H1 (cell line): ENCODE measurements around the gene MPP3. TPM values are rescaled to one million over a fixed set of nuclear protein-coding genes. Genes with fewer than 3 reads are reported as not detected.

Experiments
- CTCF ChIA-PET: fragments of 300-600 bp; sonication (Branson Sonifier 250); formaldehyde crosslinking; loops from one replicate; lab custom pipeline; 2021; ENCODE audit not compliant: partially characterized antibody; lab: Charles Lee
- POLR2A ChIA-PET: fragments of 300-600 bp; sonication (Branson Sonifier 250); formaldehyde crosslinking; loops from one replicate; lab custom pipeline; 2021; ENCODE audit warnings: inconsistent platforms; ENCODE audit not compliant: partially characterized antibody; lab: Charles Lee
- DNase-seq, 2 experiments: peaks; one replicate each; pipeline versions ENCODE4 v3.0.0 to v3.0.0-alpha.2; 2010 to 2022; ENCODE audit warnings: low spot score in 2 of 2, low read depth in 1 of 2, mixed read lengths in 1 of 2
- FAIRE-seq: peaks from 2 replicates; lab custom pipeline; 2011; peaks lifted over from hg19 to GRCh38; lab: Jason Lieb, UNC
- H2AFZ ChIP-seq: 2 replicates; pipeline ENCODE4 v1.8.1; 2012; ENCODE audit warnings: low read length, inconsistent platforms
- H2AK5ac ChIP-seq: 2 replicates; pipeline ENCODE4 v1.6.1; 2013; ENCODE audit warnings: low read depth, low read length
- H2BK120ac ChIP-seq: replicated peaks from 2 replicates; pipeline ENCODE3; 2013; ENCODE audit warnings: low read depth, low read length, inconsistent platforms
- H2BK12ac ChIP-seq: 2 replicates; pipeline ENCODE4 v1.6.1; 2013; ENCODE audit warnings: low read depth, low read length
- H2BK15ac ChIP-seq: 2 replicates; pipeline ENCODE4 v1.6.1; 2013; ENCODE audit warnings: low read length
- H2BK20ac ChIP-seq: 2 replicates; pipeline ENCODE4 v1.6.1; 2013; ENCODE audit warnings: low read length
- H2BK5ac ChIP-seq: 2 replicates; pipeline ENCODE4 v1.6.1; 2013; ENCODE audit warnings: low read depth, low read length
- H3K14ac ChIP-seq: 2 replicates; pipeline ENCODE4 v1.6.1; 2013; ENCODE audit warnings: inconsistent platforms; ENCODE audit not compliant: insufficient read length
- H3K18ac ChIP-seq: 2 replicates; pipeline ENCODE4 v1.6.1; 2013; ENCODE audit warnings: low read length; ENCODE audit errors: extremely low read depth
- H3K23ac ChIP-seq: 2 replicates; pipeline ENCODE4 v1.6.1; 2013; ENCODE audit warnings: inconsistent platforms; ENCODE audit not compliant: insufficient read length
- H3K23me2 ChIP-seq: 2 replicates; pipeline ENCODE4 v1.6.1; 2013; ENCODE audit warnings: low read depth, low read length
- H3K27ac ChIP-seq: 2 replicates; pipeline ENCODE4 v1.6.1; 2011; ENCODE audit warnings: low read depth, low read length, inconsistent platforms
- H3K27me3 ChIP-seq, 4 experiments: replicated peaks in 1 of 4; 1 replicate in 1 of 4; 2 replicates in 3 of 4; pipeline versions ENCODE4 v1.6.1 to v1.8.1; 2011 to 2013; ENCODE audit warnings: low read length in 3 of 4, mild to moderate bottlenecking in 3 of 4, inconsistent platforms in 2 of 4, mixed read lengths in 2 of 4, moderate library complexity in 1 of 4; ENCODE audit not compliant: control insufficient read depth in 3 of 4, insufficient read depth in 3 of 4; ENCODE audit errors: extremely low read depth in 1 of 4
- H3K36me3 ChIP-seq, 4 experiments: 2 replicates each; pipeline versions ENCODE4 v1.6.1 to v1.8.1; 2011 to 2013; ENCODE audit warnings: mild to moderate bottlenecking in 4 of 4, low read length in 3 of 4, moderate library complexity in 2 of 4, control low read depth in 1 of 4, inconsistent platforms in 1 of 4; ENCODE audit not compliant: insufficient read depth in 4 of 4, control insufficient read depth in 2 of 4
- H3K4ac ChIP-seq: replicated peaks from 2 replicates; pipeline ENCODE3; 2013; ENCODE audit warnings: low read length, low read depth, mixed read lengths, inconsistent platforms; ENCODE audit not compliant: insufficient read length
- H3K4me1 ChIP-seq, 4 experiments: replicated peaks in 1 of 4; 1 replicate in 1 of 4; 2 replicates in 3 of 4; pipeline versions ENCODE4 v1.6.1 to v1.8.1; 2011 to 2013; ENCODE audit warnings: low read length in 3 of 4, inconsistent platforms in 2 of 4, mixed read lengths in 1 of 4; ENCODE audit not compliant: insufficient read depth in 4 of 4, control insufficient read depth in 3 of 4
- H3K4me2 ChIP-seq, 2 experiments: 2 replicates each; pipeline versions ENCODE4 v1.6.1 to v1.8.1; 2011 to 2013; ENCODE audit warnings: low read depth in 2 of 2, low read length in 2 of 2, control low read depth in 1 of 2, inconsistent platforms in 1 of 2, mild to moderate bottlenecking in 1 of 2; ENCODE audit not compliant: insufficient read depth in 1 of 2
- H3K4me3 ChIP-seq, 4 experiments: fragments of 200-600, 300-600 bp in 1 of 4; sonication (generic), shearing (Covaris generic), sonication (Bioruptor Twin) in 1 of 4; 2 replicates each; pipeline versions ENCODE4 v1.5.1 to v1.8.1; 2011 to 2016; ENCODE audit warnings: low read length in 4 of 4, low read depth in 3 of 4, control low read depth in 2 of 4, inconsistent platforms in 2 of 4, mild to moderate bottlenecking in 2 of 4, mixed read lengths in 1 of 4, moderate library complexity in 1 of 4; ENCODE audit not compliant: insufficient read depth in 2 of 4; ENCODE audit errors: extremely low read depth in 1 of 4
- H3K56ac ChIP-seq: replicated peaks from 2 replicates; pipeline ENCODE3; 2013; ENCODE audit warnings: low read depth, mild to moderate bottlenecking, mixed read lengths, low read length, inconsistent platforms; ENCODE audit not compliant: insufficient read length
- H3K79me1 ChIP-seq: 2 replicates; pipeline ENCODE4 v1.6.1; 2013; ENCODE audit warnings: low read depth, low read length, control low read depth
- H3K79me2 ChIP-seq, 2 experiments: 2 replicates each; pipeline versions ENCODE4 v1.6.1 to v1.8.1; 2012 to 2013; ENCODE audit warnings: low read length in 2 of 2, mild to moderate bottlenecking in 2 of 2, inconsistent platforms in 1 of 2; ENCODE audit not compliant: insufficient read depth in 2 of 2, control insufficient read depth in 1 of 2
- H3K9ac ChIP-seq, 4 experiments: replicated peaks in 1 of 4; 1 replicate in 1 of 4; 2 replicates in 3 of 4; pipeline versions ENCODE4 v1.6.1 to v1.8.1; 2011 to 2013; ENCODE audit warnings: low read depth in 3 of 4, low read length in 3 of 4, control low read depth in 2 of 4, mild to moderate bottlenecking in 2 of 4, moderate library complexity in 2 of 4, inconsistent platforms in 1 of 4; ENCODE audit errors: extremely low read depth in 1 of 4
- H3K9me3 ChIP-seq, 2 experiments: 2 replicates each; pipeline versions ENCODE4 v1.6.1 to v1.8.1; 2012 to 2013; ENCODE audit warnings: mild to moderate bottlenecking in 2 of 2, moderate library complexity in 2 of 2, control low read depth in 1 of 2, inconsistent platforms in 1 of 2, low read depth in 1 of 2, low read length in 1 of 2, mixed read lengths in 1 of 2; ENCODE audit not compliant: insufficient read depth in 2 of 2
- H4K20me1 ChIP-seq, 2 experiments: replicated peaks in 1 of 2; 2 replicates each; pipeline versions ENCODE3 to v1.8.1; 2011 to 2013; ENCODE audit warnings: inconsistent platforms in 2 of 2, low read length in 2 of 2, mild to moderate bottlenecking in 1 of 2; ENCODE audit not compliant: insufficient read depth in 2 of 2, control insufficient read depth in 1 of 2
- H4K5ac ChIP-seq: 2 replicates; pipeline ENCODE4 v1.6.1; 2013; ENCODE audit warnings: low read length, low read depth, mixed read lengths, inconsistent platforms; ENCODE audit not compliant: insufficient read length
- H4K8ac ChIP-seq: 2 replicates; pipeline ENCODE4 v1.8.0; 2013; ENCODE audit warnings: mild to moderate bottlenecking, moderate library complexity, low read length, inconsistent platforms; ENCODE audit not compliant: insufficient read depth; ENCODE audit errors: extremely low read depth
- H4K91ac ChIP-seq: replicated peaks from 2 replicates; pipeline ENCODE3; 2013; ENCODE audit warnings: low read length, mixed read lengths, inconsistent platforms; ENCODE audit not compliant: insufficient read length
- CREB1 ChIP-seq: IDR thresholded peaks from 2 replicates; pipeline ENCODE4 v1.6.1; 2012; ENCODE audit warnings: inconsistent platforms
- EP300 ChIP-seq, 2 experiments: IDR thresholded peaks; 1 replicate in 1 of 2; 2 replicates in 1 of 2; pipeline ENCODE4 v1.6.1; 2011 to 2012; ENCODE audit warnings: low read depth in 2 of 2, low read length in 2 of 2, mild to moderate bottlenecking in 2 of 2, borderline replicate concordance in 1 of 2, inconsistent platforms in 1 of 2, moderate library complexity in 1 of 2
- FOSL1 ChIP-seq: IDR thresholded peaks from 2 replicates; pipeline ENCODE4 v1.6.1; 2011; ENCODE audit warnings: mild to moderate bottlenecking, low read depth, low read length, moderate library complexity; ENCODE audit not compliant: insufficient read depth
- MAFK ChIP-seq: IDR thresholded peaks from 2 replicates; pipeline ENCODE4 v1.6.1; 2012; ENCODE audit warnings: low read depth, mild to moderate bottlenecking, improper control_type of control experiment, low read length
- POLR2A ChIP-seq, 2 experiments: IDR thresholded peaks; 1 replicate in 1 of 2; 2 replicates in 1 of 2; pipeline ENCODE4 v1.6.1; 2011; ENCODE audit warnings: low read depth in 2 of 2, low read length in 2 of 2, mild to moderate bottlenecking in 2 of 2; ENCODE audit errors: control extremely low read depth in 1 of 2
- WGBS, 2 experiments: shearing (Covaris generic) in 1 of 2; methylation state at CpG; one replicate each; pipeline versions ENCODE4 v1.1.6 to v1.1.7; 2013 to 2015; ENCODE audit warnings: low lambda C conversion rate in 2 of 2, mixed read lengths in 2 of 2, inconsistent platforms in 1 of 2, low coverage in 1 of 2, missing lambda C conversion rate in 1 of 2; ENCODE audit not compliant: insufficient replicate concordance in 2 of 2, insufficient coverage in 1 of 2, insufficient read length in 1 of 2; ENCODE audit errors: extremely low coverage in 1 of 2, missing lambda C conversion rate in 1 of 2; 5-methylcytosine and 5-hydroxymethylcytosine counted together
- polyA plus RNA-seq, 7 experiments: library from polyadenylated mRNA; depleted of rRNA in 3 of 7; stranded (reverse) in 5 of 7; unstranded in 2 of 7; fragments of >200 nt in 5 of 7; fragments of 200-250 nt in 2 of 7; gene quantifications; 1 replicate in 5 of 7; 2 replicates in 1 of 7; 4 replicates in 1 of 7; pipeline versions ENCODE4 v1.2.1 to v1.2.3, GENCODE V29; 2011 to 2013; ENCODE audit warnings: missing spikeins in 2 of 7, mixed read lengths in 2 of 7
- total RNA-seq: library from RNA; stranded (reverse); fragmentation: NEBNext Ultra II Directional; extraction: Animal tissue kit (Norgen Biotek cat#: 25700); gene quantifications from 2 replicates; pipeline ENCODE4 v1.2.1, GENCODE V29; 2021
- TF ChIP-seq, protein P1 (sequence below): IDR thresholded peaks from 2 replicates; pipeline ENCODE4 v1.6.1; 2012; ENCODE audit warnings: inconsistent platforms

MPP3 gene
- total and polyA plus RNA-seq, 2 of the 8 experiments (the other 6 are each of a cell fraction or from before 2014, with no cell fraction given), result 3.1 to 6.1 TPM

DNA sequence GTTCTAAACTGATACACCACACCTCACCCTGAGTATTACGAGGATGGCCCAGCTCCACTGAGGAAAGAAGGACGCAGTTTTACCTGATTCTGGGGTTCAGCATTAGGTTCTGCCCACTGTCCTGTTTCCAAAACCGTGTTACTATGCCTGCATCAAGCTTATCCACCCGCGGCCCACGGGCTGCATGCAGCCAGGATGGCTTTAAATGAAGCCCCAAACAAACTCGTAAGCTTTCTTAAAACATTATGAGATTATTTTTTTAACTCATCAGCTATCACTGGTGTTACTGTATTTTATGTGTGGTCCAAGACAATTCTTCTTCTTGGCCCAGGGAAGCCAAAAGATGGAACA lies 10.0 kb upstream of the MPP3 start:
- Histone ChIP-seq H3K36me3 (no peaks in the 10 kb centered on the region), H2BK15ac (no peak overlapping the region), H3K9ac (no peak overlapping the region), H3K79me2 (no peaks in the 10 kb centered on the region), H4K20me1 (no peaks in the 10 kb centered on the region), H3K14ac (no peak overlapping the region), H3K23ac (no peak overlapping the region), H3K4me1 (peaks cover 0 to 5% (median 1%) of the 10 kb centered on the region in 4 experiments; a peak in 2 of 7 replicates), H3K4me2 (no peak overlapping the region), H4K8ac (no peak overlapping the region), H4K5ac (no peak overlapping the region), H3K27me3 (peaks cover 0 to 3% (median under 1%) of the 10 kb centered on the region in 4 experiments; a peak in 3 of 7 replicates), H2BK120ac (no peak overlapping the region), H2BK5ac (no peak overlapping the region), H3K56ac (no peak overlapping the region), H3K18ac (no peak overlapping the region), H4K91ac (no peak overlapping the region), H3K9me3 (no peaks in the 10 kb centered on the region), H3K4me3 (no peak overlapping the region), H2BK12ac (no peak overlapping the region), H3K23me2 (no peaks in the 10 kb centered on the region), H2AK5ac (no peak overlapping the region), H3K4ac (no peak overlapping the region), H3K27ac (no peak overlapping the region), H2BK20ac (no peak overlapping the region), H3K79me1 (no peaks in the 10 kb centered on the region), H2AFZ (no peak overlapping the region)
- CTCF ChIA-PET, result interaction anchor here (1.0 to 2.8 kb wide), 7 partner anchors 10 to 148 kb away, joined by 4 to 10 read pairs (median 6); no protein-coding TSS in a partner anchor
- no peak for DNase-seq
- FAIRE-seq, result no peak
- 84% methylated on average over 7 of the region's 7 CpGs; no CpG with 5 or more reads in 1 of the 2 experiments for WGBS, 2 experiments
- POLR2A ChIA-PET, result no interaction called here
- no peak for TF ChIP-seq EP300 (IDR thresholded peaks at IDR 0.05; ENCODE audit: borderline replicate concordance in 1 of 2, low read depth in 2 of 2, low read length in 2 of 2)
- no peak for TF ChIP-seq MAFK
- TF ChIP-seq, protein P1, sequence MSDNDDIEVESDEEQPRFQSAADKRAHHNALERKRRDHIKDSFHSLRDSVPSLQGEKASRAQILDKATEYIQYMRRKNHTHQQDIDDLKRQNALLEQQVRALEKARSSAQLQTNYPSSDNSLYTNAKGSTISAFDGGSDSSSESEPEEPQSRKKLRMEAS, result no peak
- no peak for TF ChIP-seq CREB1
- TF ChIP-seq FOSL1, result no peak
- no peak for TF ChIP-seq POLR2A (IDR thresholded peaks at IDR 0.05; ENCODE audit: control extremely low read depth in 1 of 2, low read depth in 2 of 2, low read length in 2 of 2)
